Superior temporal gyrus (tissue), 1 donor: ENCODE results near the gene B4GALT6.

Experiments used
- DNase-seq: peaks from one replicate; pipeline ENCODE4 v3.0.0-alpha.2; 2016; ENCODE audit errors: extremely low spot score

B4GALT6 gene

DNA sequence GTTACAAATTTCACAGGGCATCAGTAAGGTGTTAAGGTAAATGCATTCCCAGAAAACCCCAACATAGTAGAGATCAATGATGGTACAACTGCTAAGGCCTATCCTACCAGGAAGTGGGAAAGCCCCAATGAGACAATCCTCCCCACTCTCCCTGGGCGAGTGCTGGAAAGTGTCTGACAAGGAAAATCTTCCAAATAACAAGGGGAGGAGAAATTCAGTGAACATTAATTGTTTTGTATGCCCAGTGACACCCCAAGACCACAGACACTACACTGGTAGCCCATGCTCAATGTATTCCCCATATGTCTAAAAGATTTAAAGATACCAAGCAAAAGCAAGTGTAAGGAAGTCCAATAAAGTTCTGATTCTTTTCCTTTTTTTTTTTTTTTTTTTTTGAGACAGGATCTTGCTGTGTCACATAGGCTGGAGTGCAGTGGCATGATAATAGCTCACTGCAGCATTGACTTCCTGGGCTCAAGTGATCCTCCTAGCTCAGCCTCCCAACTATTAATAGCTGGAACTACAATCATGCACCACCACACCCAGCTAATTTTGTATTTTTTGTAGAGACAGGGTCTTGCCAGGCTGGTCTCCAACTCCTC is 24.7 kb downstream of the B4GALT6 start:
- DNase-seq = no peak

GRCh38 chr18:31658670-31659575 is 25.5 kb downstream of the B4GALT6 start:
- no peak for DNase-seq

- DNase-seq = no peak
Measured at GRCh38 chr18:31657823-31658669, 26.3 kb downstream of the B4GALT6 start.

- DNase-seq = no peak
Measured at GRCh38 chr18:31656754-31657153, 27.6 kb downstream of the B4GALT6 start.

DNA sequence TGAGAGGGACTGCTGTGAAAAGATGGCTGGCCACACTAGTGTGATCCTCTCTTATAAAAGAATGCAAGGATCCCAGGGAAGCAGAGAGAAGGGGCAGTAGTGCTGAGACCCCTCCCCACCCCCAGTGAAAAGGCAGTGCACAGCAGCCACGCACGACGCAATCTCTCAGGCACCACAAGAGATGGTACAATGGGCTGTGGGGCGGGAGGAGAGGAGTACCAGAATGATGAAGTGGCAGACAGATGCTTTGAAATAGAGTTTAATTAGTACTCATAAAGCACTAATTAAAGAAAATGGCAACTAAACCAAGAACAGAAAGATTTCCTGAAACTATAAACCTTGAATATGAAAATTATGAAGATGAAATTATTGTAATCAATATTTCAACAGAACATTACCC is 29.0 kb downstream of the B4GALT6 start:
- DNase-seq = no peak

- no peak for DNase-seq
Measured at GRCh38 chr18:31652877-31653276, 31.5 kb downstream of the B4GALT6 start.

DNA sequence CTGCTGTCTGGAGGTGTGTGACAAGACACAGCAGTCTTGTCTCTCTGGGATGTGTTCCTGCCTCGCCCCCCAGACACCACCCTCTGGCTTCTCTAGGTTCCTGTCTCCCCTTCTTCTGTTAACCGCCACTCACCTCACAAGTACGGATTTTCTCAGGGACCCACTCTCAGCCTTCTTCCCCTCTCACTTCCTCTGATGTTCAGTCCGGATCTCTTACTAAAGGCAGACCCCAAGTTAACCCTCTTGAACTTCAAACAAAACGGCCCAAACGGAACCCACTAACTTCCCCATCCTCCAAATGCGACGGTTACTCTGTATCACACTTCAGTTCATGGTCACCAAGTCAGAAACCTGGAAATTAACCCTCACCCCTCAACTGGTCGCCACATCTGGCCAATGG is 32.0 kb downstream of the B4GALT6 start:
- DNase-seq = no peak

GRCh38 chr18:31651369-31651768 is 33.0 kb downstream of the B4GALT6 start:
- DNase-seq = no peak

GRCh38 chr18:31649978-31650719 is 34.2 kb downstream of the B4GALT6 start:
- no peak for DNase-seq

GRCh38 chr18:31649449-31649848 is 34.9 kb downstream of the B4GALT6 start:
- DNase-seq = no peak

GRCh38 chr18:31648966-31649429 is 35.4 kb downstream of the B4GALT6 start:
- DNase-seq = peak; percentile 35

GRCh38 chr18:31648458-31648857 is 35.9 kb downstream of the B4GALT6 start:
- DNase-seq = no peak

GRCh38 chr18:31647127-31647753 is 37.1 kb downstream of the B4GALT6 start:
- no peak for DNase-seq

DNA sequence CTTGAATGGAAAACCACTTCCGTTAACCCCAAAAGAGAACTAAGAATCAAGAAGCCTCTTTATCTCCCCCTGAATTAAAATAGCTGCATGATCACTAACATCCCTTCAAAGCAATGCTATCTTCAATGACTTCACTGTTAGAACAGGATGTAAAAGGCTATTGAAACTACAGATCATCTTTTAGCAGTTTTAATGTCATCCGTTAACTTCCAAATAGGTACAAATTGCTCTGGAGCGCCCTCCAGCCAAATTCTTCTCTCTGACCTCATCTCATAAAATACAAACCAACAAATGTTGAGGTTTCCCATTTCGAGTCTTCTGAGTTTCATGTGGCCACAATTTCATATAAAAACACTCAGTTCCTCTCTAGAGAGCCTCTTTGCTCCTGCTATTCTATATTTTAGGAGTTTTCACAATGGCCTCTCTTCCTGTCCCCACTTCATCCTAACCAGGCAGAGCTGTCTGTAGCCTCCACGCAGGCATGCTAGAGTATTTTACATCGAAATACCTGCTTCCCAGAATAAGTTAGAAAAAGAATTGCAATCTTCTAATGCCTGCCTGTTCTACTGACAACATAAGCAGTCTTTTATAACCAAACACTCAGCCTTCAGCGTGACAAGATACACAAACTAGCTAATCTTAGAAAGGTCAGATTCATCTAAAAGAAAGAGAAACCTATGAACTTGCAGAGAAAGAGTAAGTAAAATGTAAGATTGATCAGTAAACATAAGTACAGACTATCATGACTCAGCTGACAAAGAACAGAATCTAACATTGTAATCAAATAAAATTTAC is 37.9 kb downstream of the B4GALT6 start:
- no peak for DNase-seq

- no peak for DNase-seq
Measured at GRCh38 chr18:31645411-31645810, 39.0 kb downstream of the B4GALT6 start.

DNA sequence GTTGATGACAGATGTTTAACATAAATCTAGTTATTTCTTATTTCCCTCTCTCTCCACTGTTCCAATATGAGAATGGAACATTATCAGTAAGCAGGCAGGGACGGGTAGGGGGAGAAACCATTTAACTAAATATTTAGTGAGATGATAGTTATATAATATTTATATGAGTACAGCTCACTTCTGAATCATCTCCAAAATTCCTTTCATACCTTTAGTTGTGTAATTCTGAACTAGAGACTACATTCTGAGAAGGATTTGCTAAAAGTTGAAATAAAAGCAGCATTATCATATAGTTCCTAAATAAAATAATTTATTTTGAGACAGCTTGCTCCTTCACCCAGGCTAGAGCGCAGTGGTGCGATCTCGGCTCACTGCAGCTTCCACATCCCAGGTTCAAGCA is 41.4 kb downstream of the B4GALT6 start:
- DNase-seq = no peak

GRCh38 chr18:31637445-31637844 is 46.9 kb downstream of the B4GALT6 start:
- DNase-seq = no peak

DNA sequence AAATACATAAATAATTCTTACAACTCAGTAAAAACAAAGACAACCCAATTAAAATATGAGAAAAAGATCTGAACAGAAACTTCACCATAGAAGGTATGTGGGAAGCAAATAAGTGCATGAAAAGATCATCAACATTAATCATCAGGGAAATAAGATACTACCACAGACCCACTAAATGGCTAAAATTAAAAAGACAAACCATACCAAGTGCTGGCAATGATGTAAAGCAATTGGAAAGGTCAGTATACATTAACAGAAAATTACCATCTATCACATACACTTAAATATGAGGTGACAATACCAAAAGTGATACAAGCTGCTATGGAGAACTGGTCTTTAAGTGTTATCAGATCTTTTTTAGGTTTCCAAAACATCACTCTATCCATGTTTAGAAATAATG is 48.0 kb downstream of the B4GALT6 start:
- DNase-seq = no peak

DNA sequence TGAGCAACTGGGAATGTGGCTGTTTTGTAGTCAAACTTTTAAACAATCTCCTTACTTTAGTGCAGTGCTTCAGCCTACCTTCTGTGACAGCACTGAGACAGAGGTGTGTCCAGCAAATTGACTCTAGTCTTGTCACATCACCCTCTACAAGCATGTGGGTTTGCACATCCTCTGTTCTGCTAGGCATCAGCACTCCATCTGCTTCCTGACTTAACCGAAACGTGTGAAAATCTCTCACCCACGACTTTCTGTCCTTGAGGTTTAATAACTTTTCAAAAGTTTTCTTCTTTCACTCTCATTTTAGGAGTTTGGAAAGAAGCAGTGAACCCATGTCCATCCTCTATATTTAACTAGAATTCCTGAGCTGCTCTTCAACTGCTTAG is 50.1 kb downstream of the B4GALT6 start:
- no peak for DNase-seq
